Subcutaneous adipose tissue (tissue), 4 donors: ENCODE results near the gene HOMER3. TPM values are rescaled to one million over a fixed set of nuclear protein-coding genes. Genes with fewer than 3 reads are reported as not detected.

ENCODE experiments used
- CTCF ChIP-seq: fragments of 450-650 bp; IDR thresholded peaks from one replicate; pipeline ENCODE4 v1.5.1; 2016; ENCODE audit warnings: low read depth, mild to moderate bottlenecking, control low read depth, antibody characterized with exemption, moderate library complexity
- total RNA-seq, 4 donors: library from RNA; depleted of rRNA; stranded (reverse); fragments of >200 nt; gene quantifications; one replicate each; pipeline ENCODE4 v1.1.0, GENCODE V29; 2016

Gene HOMER3
- 10 to 100 TPM in 3 of 4 donors, 1 to 10 TPM in 1; 7.5 to 60.2 (median 41.1) TPM for total RNA-seq

GRCh38 chr19:18940769-18941627, at the start of gene HOMER3:
Gene HOMER3 (minus strand): TSS chr19:18941217. CDS start chr19:18938982, 2,235 bp downstream.
- TF ChIP-seq CTCF, result no peak

GRCh38 chr19:18990128-18990708, 49.2 kb upstream of the HOMER3 start:
- no peak for TF ChIP-seq CTCF

GRCh38 chr19:18989316-18989715, 48.3 kb upstream of the HOMER3 start:
- TF ChIP-seq CTCF, result no peak

- TF ChIP-seq CTCF, result no peak
Measured at GRCh38 chr19:18987456-18987855, 46.4 kb upstream of the HOMER3 start.

GRCh38 chr19:18985257-18985656, 44.2 kb upstream of the HOMER3 start:
- TF ChIP-seq CTCF, result no peak

- TF ChIP-seq CTCF, result no peak
Measured at GRCh38 chr19:18984251-18984650, 43.2 kb upstream of the HOMER3 start.

GRCh38 chr19:18982669-18983068, 41.7 kb upstream of the HOMER3 start:
- no peak for TF ChIP-seq CTCF
